ENCODE data around the gene IFT22.
"Not testable (repeated sequence)": the region's sequence is repeated elsewhere in the genome, so short reads cannot be mapped to it uniquely, and the experiment has no call there.

IFT22 gene

DNA sequence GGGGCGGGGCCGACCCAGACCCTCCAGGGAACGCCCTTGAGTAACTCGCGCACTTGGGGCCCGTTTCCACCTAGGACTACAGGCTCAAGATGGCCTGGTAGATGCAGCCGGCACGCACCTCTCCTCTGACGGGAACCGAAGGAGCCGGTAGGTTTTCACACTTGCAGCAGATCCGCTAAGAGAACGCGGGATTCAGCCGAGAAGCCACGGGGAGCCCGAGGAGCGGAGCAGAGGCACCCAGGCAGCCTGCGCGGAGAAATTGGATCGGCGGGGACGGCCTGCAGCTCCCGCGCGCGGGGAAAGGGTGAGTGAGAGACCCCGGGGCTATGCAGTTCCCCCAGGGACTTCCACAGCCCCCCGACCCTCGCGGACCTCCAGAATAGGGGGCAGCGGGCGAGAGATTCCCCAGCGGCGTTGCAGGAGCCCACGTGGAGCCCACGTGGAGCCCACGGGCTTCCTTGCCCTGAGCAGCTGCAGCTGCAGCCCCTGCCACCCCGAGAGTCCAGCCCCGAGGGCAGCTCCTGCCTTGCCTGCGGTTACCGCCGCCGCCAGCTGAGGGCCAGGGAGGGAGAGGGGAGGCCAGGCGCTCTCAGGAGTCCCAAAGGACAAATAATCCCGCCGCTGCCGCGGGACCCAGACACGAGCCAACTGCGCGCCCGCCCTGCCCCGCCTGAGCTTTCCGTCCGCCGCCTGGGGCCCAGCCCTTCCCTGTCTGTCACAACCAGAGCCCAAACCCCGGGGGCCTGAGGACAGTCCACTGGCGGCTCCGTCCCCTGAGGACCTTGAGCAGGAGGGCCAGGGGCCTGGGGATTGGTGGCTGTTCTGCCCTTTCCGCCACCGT is 13.1 kb downstream of the IFT22 start:
- DNase-seq (ENCODE audit: low read depth), result peak; percentile 29

DNA sequence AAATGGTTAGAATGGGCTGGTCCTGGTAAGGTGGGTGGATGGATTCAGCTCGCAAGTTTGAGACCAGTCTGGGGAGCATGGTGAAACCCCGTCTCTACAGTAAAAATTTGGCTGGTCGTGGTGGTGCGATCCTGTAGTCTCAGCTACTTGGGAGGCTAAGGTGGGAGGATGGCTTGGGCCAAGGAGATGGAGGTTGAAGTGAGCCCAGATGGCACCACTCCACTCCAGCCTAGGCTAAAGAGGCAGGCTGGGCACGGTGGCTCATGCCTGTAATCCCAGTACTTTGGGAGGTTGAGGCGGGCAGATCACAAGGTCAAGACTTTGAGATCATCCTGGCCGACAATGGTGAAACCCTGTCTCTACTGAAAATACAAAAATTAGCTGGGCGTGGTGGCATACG is 15.3 kb downstream of the IFT22 start:
- no peak for DNase-seq (ENCODE audit: low read depth)

DNA sequence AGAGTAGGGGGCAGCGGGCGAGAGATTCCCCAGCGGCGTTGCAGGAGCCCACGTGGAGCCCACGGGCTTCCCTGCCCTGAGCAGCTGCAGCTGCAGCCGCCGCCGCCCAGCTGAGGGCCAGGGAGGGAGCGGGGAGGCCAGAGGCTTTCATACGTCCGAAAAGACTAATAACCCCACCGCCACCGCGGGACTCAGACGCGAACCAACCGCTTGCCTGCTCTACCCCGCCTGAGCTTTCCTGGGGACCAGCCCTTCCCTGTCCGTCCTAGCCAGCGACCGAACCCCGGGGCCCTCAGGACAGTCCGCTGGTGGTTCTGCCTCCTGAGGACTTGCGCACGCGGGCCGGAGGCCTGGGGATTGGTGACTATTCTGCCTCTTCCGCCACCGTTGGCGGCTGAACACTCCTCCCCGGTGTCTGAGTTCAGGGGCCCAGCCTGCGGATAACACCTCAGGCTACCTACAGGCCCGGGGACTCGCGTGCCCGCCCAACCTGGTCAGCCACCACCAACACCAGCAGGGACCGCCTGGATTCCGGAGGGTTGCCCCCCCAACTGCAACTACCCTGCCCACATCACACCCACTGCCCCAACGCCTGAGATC is 18.4 kb downstream of the IFT22 start:
- DNase-seq (ENCODE audit: low read depth), result no peak

DNA sequence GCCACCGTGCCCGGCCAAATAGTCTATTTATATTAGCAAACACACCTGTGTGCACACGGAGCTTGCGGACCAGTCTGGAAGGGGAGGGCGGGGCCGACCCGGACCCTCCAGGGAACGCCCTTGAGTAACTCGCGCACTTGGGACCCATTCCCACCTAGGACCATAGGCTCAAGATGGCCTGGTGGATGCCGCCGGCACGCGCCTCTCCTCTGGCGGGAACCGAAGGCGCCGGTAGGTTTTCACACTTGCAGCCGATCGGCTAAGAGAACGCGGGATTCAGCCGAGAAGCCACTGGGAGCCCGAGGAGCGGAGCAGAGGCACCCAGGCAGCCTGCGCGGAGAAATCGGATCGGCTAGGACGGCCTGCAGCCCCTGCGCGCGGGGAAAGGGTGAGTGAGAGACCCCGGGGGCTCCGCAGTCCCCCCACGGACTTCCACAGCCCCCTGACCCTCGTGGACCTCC is 18.9 kb downstream of the IFT22 start:
- DNase-seq (ENCODE audit: low read depth), result no peak

DNA sequence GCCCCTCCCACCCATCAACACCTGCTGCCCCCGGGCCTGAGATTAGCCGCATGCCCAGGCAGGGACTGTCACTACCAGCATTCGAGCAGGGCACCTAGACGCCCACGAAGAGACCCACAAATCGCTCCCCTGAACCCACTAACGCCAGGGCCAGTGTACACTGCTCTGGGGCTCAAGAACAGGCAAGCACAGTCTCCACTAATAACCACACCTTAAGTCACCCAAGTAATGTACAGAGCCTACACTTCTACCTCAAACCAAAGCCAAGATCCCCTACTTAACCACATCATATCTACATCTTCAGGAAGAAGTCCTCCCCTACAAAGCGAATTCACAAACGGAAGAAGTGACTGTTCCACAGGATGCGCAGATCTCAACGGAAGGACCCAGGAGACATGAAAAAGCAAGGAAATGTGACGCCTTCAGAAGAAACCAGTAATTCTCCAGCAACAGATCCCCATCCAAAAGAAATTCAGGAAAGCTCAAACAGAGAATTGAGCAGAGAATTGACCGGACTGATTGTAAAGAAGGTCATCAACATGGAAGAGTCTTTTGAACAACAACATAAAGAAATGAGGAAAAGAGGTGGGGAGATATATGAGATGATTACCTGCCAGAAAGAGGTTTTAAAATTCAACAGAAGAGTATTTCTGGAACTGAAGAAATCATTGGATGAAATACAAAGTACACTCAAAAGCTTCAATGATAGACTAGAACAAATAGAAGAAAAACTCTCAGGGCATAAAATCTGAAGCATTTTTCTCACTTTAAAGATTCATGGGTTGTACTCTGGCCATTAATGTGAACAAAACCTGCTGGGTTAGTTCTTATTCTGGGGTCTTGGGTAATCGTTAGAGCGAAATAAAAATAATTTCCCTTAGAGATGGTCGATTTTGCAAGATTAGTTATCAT is 20.9 kb downstream of the IFT22 start:
- DNase-seq (ENCODE audit: low read depth), result no peak

DNA sequence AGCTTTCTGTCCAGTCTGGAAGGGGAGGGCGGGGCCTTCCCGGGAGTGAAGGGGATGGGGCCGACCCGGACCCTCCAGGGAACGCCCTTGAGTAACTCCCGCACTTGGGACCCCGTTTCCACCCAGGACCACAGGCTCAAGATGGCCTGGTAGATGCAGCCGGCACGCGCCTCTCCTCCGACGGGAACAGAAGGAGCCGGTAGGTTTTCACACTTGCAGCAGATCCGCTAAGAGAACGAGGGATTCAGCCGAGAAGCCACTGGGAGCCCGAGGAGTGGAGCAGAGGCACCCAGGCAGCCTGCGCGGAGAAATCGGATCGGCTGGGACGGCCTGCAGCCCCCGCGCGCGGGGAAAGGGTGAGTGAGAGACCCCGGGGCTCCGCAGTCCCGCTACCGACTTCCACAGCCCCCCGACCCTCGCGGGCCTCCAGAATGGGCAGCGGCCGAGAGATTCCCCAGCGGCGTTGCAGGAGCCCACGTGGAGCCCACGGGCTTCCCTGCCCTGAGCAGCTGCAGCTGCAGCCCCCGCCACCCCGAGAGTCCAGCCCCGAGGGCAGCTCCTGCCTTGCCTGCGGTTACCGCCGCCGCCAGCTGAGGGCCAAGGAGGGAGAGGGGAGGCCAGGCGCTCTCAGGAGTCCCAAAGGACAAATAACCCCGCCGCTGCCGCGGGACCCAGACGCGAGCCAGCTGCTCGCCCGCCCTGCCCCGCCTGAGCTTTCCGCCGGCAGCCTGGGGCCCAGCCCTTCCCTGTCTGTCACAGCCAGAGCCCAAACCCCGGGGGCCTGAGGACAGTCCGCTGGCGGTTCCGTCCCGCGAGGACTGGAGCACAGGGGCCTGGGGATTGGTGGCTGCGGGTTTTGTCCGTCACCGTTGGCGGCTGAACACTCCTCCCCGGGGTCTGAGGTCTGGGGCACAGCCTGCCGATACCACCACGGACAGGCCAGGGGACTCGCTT is 21.8 kb downstream of the IFT22 start:
- no peak for DNase-seq (ENCODE audit: low read depth)

DNA sequence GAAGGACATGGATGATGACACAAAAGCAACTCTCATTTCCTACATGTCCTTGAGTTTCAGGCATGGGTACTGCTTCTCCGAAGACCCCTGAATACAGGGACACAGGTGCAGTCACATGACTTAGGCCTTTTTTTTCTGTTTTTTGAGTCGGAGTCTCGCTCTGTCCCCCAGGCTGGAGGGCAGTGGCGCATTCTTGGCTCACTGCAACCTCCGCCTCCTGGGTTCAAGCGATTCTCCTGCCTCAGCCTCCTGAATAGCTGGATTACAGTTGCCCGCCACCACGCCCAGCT is 26.8 kb downstream of the IFT22 start:
- DNase-seq (ENCODE audit: low read depth), result no peak

DNA sequence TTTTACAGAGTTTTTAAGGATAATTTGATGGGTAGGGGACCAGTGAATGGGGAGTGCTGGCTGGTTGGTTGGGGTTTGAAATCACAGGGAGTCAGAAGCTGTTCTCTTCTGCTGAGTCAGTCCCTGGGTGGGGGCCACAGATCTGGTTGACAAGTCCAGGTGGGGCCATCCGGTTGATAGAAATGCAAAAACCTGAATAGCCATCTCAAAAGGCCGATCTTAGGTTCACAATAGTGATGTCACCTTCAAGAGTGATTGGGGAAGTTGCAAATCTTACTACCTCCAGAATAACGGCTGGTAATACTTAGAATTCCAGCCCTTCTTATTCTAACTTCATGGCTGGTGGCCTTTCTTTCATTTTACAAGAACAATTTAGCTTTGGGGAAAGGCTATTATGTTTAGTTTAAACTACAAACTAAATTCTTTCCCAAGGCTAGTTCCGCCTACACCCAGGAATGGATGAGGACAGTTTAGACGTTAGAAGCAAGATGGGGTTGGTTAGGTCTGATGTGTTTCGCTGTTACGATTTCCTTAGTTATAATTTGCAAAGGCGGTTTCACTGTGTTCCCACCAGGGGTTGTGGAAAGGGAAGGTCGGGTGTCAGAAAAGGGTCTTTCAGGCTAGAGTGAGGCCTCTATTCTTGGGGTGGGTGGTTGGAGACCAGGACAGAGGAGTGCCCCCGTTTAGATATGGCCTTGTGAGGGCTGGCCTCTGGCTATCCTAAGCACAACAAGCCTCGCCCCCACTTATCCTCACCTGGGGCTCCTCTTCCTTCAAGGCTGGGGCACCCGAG is 27.4 kb downstream of the IFT22 start:
- no peak for DNase-seq (ENCODE audit: low read depth)

DNA sequence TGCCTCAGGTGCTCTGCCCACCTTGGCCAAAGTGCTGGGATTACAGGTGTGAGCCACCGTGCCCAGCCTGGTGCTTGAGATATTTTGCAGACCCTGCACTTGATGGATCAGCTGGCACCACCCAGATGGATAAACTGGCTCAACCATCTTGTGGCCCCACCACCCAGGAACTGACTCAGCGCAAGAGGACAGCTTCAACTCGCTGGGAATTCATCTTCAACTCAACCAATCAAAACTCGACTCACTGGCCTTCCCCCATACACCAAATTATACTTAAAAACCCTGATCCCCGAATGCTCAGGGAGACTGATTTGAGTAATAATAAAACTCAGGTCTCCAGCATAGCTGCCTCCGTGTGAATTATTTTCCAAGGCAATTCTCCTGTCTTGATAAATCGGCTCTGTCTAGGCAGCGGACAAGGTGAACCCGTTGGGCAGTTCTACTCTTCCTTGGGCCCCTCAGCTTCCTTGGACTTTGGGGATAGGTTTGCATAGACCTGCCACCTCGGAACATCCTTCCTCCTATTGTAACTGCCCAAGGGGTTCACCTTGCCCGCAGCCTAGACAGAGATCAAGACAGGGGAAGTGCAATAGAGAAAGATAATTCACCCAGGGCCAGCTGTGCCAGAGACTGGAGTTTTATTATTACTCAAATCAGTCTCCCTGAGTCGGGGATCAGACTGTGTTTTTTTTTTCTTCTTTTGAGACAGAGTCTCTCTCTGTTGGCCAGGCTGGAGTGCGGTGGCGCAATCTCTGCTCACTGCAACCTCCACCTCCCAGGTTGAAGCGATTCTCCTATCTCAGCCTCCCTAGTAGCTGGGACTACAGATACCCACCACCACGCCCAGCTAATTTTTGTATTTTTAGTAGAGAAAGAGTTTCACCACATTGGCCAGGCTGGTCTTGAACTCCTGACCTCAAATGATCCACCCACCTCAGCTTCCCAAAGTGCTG is 28.3 kb downstream of the IFT22 start:
- not testable (repeated sequence) for DNase-seq (ENCODE audit: low read depth)

DNA sequence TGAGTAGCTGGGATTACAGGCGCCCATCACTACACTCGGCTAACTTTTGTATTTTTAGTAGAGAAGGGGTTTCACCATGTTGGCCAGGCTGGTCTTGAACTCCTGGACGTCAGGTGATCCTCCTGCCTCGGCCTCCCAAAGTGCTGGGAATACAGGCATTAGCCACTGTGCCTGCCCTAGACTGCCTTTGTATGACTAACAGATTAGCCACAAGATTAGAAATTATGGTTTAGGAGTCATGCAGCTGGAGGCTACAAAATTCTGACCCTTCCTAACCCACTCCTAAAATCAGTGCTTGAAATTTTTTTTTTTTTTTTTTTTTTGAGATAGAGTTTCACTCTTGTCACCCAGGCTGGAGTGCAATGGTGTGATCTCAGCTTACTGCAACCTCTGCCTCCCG is 29.0 kb downstream of the IFT22 start:
- DNase-seq (ENCODE audit: low read depth), result not testable (repeated sequence)

DNA sequence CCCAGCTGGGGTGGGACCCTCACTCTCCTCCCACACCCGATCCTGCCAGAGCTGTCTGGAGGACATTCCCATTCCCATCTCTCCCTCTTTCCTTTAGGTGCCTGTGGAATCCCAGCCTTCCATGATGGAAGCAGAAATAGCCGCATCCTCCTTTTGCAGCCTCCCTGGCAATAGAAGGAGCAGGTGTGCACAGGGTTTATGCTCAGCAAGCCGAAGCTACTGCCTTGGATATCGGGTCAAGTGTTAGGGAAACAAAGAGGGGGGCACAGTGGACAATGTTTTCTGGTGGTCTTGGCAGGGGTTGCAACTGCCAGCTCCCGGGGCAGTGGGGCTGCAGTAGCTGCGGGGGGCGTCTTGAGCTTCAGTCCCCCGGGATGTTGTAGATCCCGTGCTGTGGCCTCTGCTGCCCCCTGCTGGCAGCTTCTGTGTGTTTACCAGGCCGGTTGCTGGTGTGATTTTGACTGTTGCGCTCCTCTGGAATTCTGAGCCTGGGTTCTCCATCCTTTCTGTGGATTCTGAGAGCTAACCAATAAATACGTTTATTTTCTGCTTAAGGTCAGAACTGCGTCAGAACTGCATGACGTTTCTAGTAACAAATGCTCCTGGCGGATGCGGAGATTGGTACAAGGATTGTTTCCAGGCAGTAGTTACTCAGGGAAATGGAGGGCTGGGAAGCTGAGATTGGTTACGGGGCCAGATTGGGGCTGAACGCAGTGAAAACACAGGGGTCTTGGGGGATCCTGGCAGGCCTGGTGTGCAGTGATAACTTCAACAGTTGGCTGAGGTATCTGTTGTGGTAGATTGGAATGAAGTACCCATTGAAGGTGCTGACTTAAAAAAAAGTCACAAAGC is 31.2 kb downstream of the IFT22 start:
- peak; percentile 13 for DNase-seq (ENCODE audit: low read depth)

DNA sequence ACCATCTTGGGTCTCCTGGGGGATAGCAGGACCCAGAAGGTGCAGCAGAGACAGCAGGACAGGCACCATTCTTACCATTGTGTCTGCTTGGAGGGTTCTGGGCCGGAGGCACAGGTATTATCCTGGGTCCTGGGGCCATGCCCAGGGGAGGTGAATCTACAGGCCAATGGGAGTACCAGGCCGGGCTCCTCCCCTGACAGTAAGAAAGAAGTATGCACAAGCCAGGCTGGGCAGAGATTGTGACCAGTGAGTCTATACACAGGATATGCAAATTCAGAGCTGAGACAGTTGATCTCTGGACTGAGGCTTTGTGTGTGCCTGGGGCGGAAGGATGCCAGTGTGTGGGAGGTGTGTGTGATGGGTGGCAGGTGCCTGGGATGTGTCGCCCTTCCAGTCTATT is 31.9 kb downstream of the IFT22 start:
- not testable (repeated sequence) for DNase-seq (ENCODE audit: low read depth)

DNA sequence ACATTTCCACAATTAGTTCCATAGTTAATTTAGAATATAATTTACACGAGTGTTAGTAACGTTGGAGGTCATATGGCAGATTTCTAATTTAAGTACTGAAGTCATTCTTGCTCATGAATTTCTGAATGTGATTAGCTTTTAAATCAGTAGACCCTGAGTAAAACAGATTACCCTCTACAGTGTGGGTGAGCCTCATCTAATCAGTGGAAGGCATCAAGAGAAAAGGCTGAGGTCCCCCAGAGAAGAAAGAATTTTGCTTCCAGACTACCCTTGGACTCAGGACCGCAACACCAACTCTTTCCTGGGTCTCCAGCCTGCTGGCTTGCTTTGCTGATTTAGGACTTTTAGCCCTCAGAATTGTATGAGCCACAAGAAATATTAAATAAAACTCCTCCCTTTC is 33.2 kb downstream of the IFT22 start:
- no peak for DNase-seq (ENCODE audit: low read depth)

DNA sequence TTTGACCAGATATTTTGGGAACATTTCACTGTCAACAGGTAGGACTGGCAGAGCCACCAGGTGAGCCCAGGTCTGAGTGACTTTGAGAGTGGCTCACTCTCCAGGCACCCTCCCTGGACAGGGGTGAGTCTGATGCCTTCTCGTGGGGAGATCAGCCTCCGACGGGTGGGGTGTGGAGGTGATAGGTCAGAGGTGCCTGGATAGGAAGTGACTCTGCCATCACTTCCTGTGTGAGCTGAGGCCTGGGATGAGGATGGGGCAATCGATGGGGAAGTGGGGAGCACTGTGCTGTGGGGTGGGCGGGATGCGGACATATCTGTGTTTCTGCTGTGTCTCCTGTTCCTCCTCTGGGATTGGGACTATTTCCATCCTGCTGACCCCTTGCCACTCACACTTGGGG is 34.6 kb downstream of the IFT22 start:
- DNase-seq (ENCODE audit: low read depth), result no peak

DNA sequence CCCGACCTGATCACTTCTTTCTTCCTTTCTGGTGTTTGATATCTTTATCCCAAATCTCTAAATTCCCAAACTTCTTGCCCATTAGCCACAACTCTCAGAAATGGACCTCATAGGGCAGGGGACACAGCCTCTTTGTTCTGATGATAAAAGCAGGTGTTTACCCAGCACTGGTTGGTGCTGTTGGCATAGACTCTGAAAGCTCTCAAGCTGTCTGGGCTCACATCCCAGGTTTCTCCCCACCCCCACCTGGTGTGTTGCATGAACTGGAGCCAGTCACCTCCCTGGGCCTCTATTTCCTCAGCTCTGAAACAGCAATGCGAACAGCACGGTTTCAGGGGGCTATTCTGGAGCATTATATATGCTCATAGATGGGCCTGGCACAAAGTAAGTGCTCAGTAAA is 35.7 kb downstream of the IFT22 start:
- DNase-seq (ENCODE audit: low read depth), result not testable (repeated sequence)

DNA sequence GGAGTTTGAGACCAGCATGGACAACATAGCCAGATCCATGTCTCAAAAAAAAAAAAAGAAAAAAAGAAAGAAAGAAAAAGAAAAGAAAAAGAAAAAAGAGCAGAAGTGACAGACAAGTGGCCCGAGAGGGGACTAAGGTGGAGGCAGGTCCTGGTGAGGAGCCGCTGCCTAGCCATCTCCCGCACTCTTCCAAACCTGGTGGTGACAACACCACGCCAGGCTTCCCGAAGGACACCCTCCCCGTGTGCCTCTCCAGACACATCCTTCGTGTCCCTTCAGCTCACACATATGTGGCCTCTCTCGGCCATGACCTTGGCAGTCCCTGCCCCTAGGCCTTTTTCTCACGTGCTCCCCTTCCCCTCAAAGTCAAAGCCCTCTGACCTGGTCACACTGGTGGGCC is 36.4 kb downstream of the IFT22 start:
- no peak for DNase-seq (ENCODE audit: low read depth)

DNA sequence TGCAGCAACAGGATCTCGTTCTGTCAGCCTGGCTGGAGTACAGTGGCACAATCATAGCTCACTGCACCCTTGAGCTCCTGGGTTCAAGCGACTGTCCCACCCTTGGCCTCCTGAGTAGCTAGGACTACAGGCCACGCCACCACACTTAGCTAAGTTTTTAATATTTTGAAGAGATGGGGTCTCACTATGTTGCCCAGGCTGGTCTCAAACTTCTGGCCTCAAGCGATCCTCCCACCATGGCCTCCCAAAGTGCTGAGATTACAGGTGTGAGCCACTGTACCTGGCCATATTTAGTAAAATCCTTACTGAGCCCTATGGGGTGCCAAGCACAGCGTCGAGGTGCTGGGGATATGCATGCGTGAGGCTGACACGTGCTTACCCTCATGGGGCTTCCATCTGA is 40.7 kb downstream of the IFT22 start:
- DNase-seq (ENCODE audit: low read depth), result not testable (repeated sequence)

DNA sequence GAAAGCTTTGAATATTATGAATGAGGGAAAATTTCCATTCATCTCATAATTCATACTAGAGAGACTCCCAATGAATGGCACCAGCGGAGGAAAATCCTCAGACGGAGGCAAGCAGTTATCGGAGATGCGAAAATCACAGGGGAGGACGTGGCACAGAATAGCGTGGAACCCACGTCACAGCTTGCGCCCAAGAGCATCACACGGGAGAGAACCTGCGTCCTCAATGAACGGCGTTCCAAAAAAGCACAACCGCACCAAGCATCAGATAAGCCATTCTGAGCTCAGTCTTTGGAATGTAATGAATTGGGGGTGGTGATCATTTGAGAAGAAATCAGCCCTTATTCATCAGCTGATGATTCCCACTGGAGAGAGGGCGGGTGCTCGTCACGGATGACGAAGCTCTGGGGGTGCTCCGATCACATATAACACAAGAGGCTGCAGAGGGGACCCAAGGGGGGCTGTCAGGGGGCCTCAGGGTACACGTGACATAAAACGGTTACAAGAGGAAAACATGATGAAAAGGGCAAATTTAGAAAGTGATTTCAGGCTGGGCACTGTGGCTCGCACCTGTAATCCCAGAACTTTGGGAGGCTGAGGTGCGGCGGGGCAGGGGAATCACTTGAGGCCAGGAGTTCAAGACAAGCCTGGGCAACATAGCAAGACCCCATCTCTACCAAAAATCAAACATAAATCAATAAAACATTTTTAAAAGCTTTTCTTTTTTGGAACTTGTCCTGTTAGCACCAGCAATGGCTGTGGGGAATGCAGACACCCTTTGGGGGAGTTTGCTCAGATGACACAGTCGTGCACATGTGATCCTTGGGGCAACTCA is 42.9 kb downstream of the IFT22 start:
- no peak for DNase-seq (ENCODE audit: low read depth)

Measured in amniotic epithelial cell (primary cell).